ENCODE measurements around the gene DNM1L.

DNM1L gene

DNA sequence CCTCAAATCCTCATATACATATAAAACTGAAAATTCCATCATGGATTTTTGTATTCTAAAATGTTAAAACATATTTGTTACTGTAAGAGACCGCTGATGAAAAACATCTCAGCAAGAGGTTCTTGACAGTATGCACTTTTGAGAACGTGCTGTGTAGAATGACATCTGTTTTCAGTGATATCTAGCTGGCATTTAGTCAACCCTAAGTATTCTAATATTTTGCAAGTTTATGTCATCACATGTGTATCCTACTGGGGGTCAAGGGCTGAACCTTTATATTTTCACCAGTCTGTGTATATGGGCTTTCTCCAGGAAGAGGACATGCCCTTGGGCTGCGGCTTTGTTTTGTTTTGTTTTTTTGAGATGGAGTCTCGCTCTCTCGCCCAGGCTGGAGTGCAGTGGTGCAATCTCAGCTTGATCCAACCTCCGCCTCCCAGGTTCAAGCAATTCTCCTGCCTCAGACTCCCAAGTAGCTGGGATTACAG is 98.6 kb downstream of the DNM1L start:
- WGBS (ENCODE audit: insufficient coverage), result 94% methylated on average over 5 of the region's 6 CpGs
- DNase-seq, result no peak
- CTCF ChIA-PET, result interaction anchor here (1.7 kb wide), 1 partner anchor 20 kb away, joined by 3 read pairs; no protein-coding TSS in a partner anchor

DNA sequence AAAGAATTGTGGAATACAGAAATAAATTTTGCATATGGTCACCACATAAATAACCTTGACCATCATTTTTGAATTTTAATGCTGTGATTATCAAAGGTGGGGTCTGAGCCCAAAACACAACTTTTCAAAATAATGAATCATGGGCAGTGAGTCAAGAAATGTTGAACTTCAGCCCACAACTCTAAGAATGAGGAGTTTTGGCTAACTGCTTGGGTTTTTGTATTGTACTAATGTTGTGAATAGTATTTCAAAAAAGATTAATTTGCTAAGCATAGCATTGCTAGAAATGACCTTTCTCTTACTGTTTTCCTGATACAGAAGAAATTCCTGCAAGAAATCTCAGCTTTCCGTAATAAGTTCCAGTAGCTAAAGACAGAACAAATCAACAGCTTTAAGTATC is 101.0 kb downstream of the DNM1L start:
- Histone ChIP-seq H3K4me3 (ENCODE audit: control insufficient read depth in 1 of 7, extremely low read depth in 1 of 7, insufficient read depth in 4 of 7, low read depth in 2 of 7, low read length in 6 of 7) (no peak overlapping the region), H3K27me3 (replicated peaks in 2 of 5; ENCODE audit: control insufficient read depth in 4 of 5, insufficient read depth in 5 of 5, low read length in 4 of 5) (peaks cover 0 to 3% (median 2%) of the 10 kb centered on the region in 5 experiments), H3K4me1 (ENCODE audit: control extremely low read depth in 1 of 4, control insufficient read depth in 4 of 4, insufficient read depth in 4 of 4, low read length in 3 of 4) (no peaks in the 10 kb centered on the region), H3K36me3 (ENCODE audit: control insufficient read depth in 4 of 4, insufficient read depth in 4 of 4, low read length in 3 of 4) (no peaks in the 10 kb centered on the region), H3K9me3 (ENCODE audit: control extremely low read depth in 1 of 5, control insufficient read depth in 4 of 5, insufficient read depth in 2 of 5, low read depth in 1 of 5, low read length in 4 of 5) (no peaks in the 10 kb centered on the region), H3K27ac (ENCODE audit: insufficient read depth in 1 of 2, low read depth in 1 of 2, low read length in 2 of 2, poor library complexity in 1 of 2, severe bottlenecking in 2 of 2) (no peak overlapping the region)
- DNase-seq, result no peak
- ChIA-PET CTCF (no interaction called here), POLR2A (no interaction called here)
- WGBS (ENCODE audit: insufficient coverage), result 100% methylated on average over 1 of the region's 1 CpG

More for the DNA sequence above, 98.6 kb downstream of the DNM1L start:
- H3K4me1 ChIP-seq (ENCODE audit: control extremely low read depth in 1 of 4, control insufficient read depth in 4 of 4, insufficient read depth in 4 of 4, low read length in 3 of 4), result no peaks in the 10 kb centered on the region
- no peaks in the 10 kb centered on the region for H3K36me3 ChIP-seq (ENCODE audit: control insufficient read depth in 4 of 4, insufficient read depth in 4 of 4, low read length in 3 of 4)
- H3K27ac ChIP-seq (ENCODE audit: insufficient read depth in 1 of 2, low read depth in 1 of 2, low read length in 2 of 2, poor library complexity in 1 of 2, severe bottlenecking in 2 of 2), result no peak overlapping the region
- POLR2A ChIA-PET, result no interaction called here
- H3K9me3 ChIP-seq (ENCODE audit: control extremely low read depth in 1 of 5, control insufficient read depth in 4 of 5, insufficient read depth in 2 of 5, low read depth in 1 of 5, low read length in 4 of 5), result no peaks in the 10 kb centered on the region
- H3K27me3 ChIP-seq (replicated peaks in 2 of 5; ENCODE audit: control insufficient read depth in 4 of 5, insufficient read depth in 5 of 5, low read length in 4 of 5), result peaks cover 0 to 5% (median 2%) of the 10 kb centered on the region in 5 experiments
- no peak overlapping the region for H3K4me3 ChIP-seq (ENCODE audit: control insufficient read depth in 1 of 7, extremely low read depth in 1 of 7, insufficient read depth in 4 of 7, low read depth in 2 of 7, low read length in 6 of 7)

GRCh38 chr12:32783029-32783428 is 103.9 kb downstream of the DNM1L start:
- ChIA-PET POLR2A (no interaction called here), CTCF (no interaction called here)
- 100% methylated on average over 1 of the region's 3 CpGs for WGBS (ENCODE audit: insufficient coverage)
- Histone ChIP-seq H3K36me3 (ENCODE audit: control insufficient read depth in 4 of 4, insufficient read depth in 4 of 4, low read length in 3 of 4) (no peaks in the 10 kb centered on the region), H3K27me3 (replicated peaks in 2 of 5; ENCODE audit: control insufficient read depth in 4 of 5, insufficient read depth in 5 of 5, low read length in 4 of 5) (peaks cover 0 to 3% (median 0%) of the 10 kb centered on the region in 5 experiments), H3K27ac (ENCODE audit: insufficient read depth in 1 of 2, low read depth in 1 of 2, low read length in 2 of 2, poor library complexity in 1 of 2, severe bottlenecking in 2 of 2) (no peak overlapping the region), H3K9me3 (ENCODE audit: control extremely low read depth in 1 of 5, control insufficient read depth in 4 of 5, insufficient read depth in 2 of 5, low read depth in 1 of 5, low read length in 4 of 5) (no peaks in the 10 kb centered on the region), H3K4me3 (ENCODE audit: control insufficient read depth in 1 of 7, extremely low read depth in 1 of 7, insufficient read depth in 4 of 7, low read depth in 2 of 7, low read length in 6 of 7) (no peak overlapping the region), H3K4me1 (ENCODE audit: control extremely low read depth in 1 of 4, control insufficient read depth in 4 of 4, insufficient read depth in 4 of 4, low read length in 3 of 4) (no peaks in the 10 kb centered on the region)
- no peak for DNase-seq

DNA sequence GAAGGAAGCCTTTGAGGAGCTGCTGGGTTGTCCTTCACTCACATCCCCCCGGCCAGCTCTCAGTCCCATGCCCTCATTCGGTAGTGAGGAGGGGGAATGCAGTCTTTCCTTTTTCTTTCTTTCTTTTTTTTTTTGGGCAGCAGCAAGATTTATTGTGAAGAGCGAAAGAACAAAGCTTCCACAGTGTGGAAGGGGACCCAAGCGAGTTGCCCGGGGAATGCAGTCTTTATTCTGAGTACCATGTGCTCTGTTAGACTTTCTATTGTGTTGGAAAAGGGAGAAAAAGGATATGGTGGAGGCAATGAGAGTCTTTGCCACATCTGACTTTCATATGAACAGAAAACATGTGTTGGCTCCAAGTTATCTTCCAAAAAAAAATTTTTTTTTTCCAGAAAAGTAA is 106.5 kb downstream of the DNM1L start:
- ChIA-PET POLR2A (no interaction called here), CTCF (no interaction called here)
- no peak for DNase-seq
- Histone ChIP-seq H3K4me3 (ENCODE audit: control insufficient read depth in 1 of 7, extremely low read depth in 1 of 7, insufficient read depth in 4 of 7, low read depth in 2 of 7, low read length in 6 of 7) (no peak overlapping the region), H3K9me3 (ENCODE audit: control extremely low read depth in 1 of 5, control insufficient read depth in 4 of 5, insufficient read depth in 2 of 5, low read depth in 1 of 5, low read length in 4 of 5) (no peaks in the 10 kb centered on the region), H3K27ac (ENCODE audit: insufficient read depth in 1 of 2, low read depth in 1 of 2, low read length in 2 of 2, poor library complexity in 1 of 2, severe bottlenecking in 2 of 2) (no peak overlapping the region), H3K36me3 (ENCODE audit: control insufficient read depth in 4 of 4, insufficient read depth in 4 of 4, low read length in 3 of 4) (no peaks in the 10 kb centered on the region), H3K27me3 (replicated peaks in 2 of 5; ENCODE audit: control insufficient read depth in 4 of 5, insufficient read depth in 5 of 5, low read length in 4 of 5) (no peaks in the 10 kb centered on the region), H3K4me1 (ENCODE audit: control extremely low read depth in 1 of 4, control insufficient read depth in 4 of 4, insufficient read depth in 4 of 4, low read length in 3 of 4) (no peaks in the 10 kb centered on the region)
- 89% methylated on average over 4 of the region's 5 CpGs for WGBS (ENCODE audit: insufficient coverage)

DNA sequence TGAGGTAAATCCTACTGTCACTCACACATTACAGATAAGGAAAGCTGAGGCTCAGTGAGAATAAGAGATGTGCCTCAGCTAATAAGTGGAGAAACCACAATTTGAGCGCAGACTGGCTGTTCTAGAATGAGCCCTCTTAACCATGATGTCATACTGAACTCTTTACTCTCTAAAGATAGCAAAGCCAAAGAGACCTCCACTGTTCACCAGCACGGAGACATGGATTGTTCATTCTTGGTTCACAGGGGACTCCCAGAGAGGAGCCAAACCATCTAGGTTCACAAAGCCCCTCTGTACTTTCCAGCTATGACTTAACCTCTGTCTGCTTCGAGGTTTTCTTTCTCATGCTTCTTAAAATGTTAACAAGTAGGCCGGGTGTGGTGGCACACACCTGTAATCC is 109.3 kb downstream of the DNM1L start:
- H3K4me3 ChIP-seq (ENCODE audit: control insufficient read depth in 1 of 7, extremely low read depth in 1 of 7, insufficient read depth in 4 of 7, low read depth in 2 of 7, low read length in 6 of 7), result no peak overlapping the region
- H3K36me3 ChIP-seq (ENCODE audit: control insufficient read depth in 4 of 4, insufficient read depth in 4 of 4, low read length in 3 of 4), result peaks cover 0 to 4% (median 1%) of the 10 kb centered on the region in 4 experiments
- WGBS (ENCODE audit: insufficient coverage), result 97% methylated on average over 3 of the region's 4 CpGs
- POLR2A ChIA-PET, result no interaction called here
- no peaks in the 10 kb centered on the region for H3K27me3 ChIP-seq (replicated peaks in 2 of 5; ENCODE audit: control insufficient read depth in 4 of 5, insufficient read depth in 5 of 5, low read length in 4 of 5)
- no peak for DNase-seq
- no peaks in the 10 kb centered on the region for H3K4me1 ChIP-seq (ENCODE audit: control extremely low read depth in 1 of 4, control insufficient read depth in 4 of 4, insufficient read depth in 4 of 4, low read length in 3 of 4)
- H3K9me3 ChIP-seq (ENCODE audit: control extremely low read depth in 1 of 5, control insufficient read depth in 4 of 5, insufficient read depth in 2 of 5, low read depth in 1 of 5, low read length in 4 of 5), result no peaks in the 10 kb centered on the region
- H3K27ac ChIP-seq (ENCODE audit: insufficient read depth in 1 of 2, low read depth in 1 of 2, low read length in 2 of 2, poor library complexity in 1 of 2, severe bottlenecking in 2 of 2), result no peak overlapping the region
- CTCF ChIA-PET, result interaction anchor here (1.2 kb wide), 1 partner anchor 32 kb away, joined by 4 read pairs; the partner anchor contains the start of gene YARS2

GRCh38 chr12:32789446-32789845 is 110.3 kb downstream of the DNM1L start:
- no peaks in the 10 kb centered on the region for H3K4me1 ChIP-seq (ENCODE audit: control extremely low read depth in 1 of 4, control insufficient read depth in 4 of 4, insufficient read depth in 4 of 4, low read length in 3 of 4)
- no peaks in the 10 kb centered on the region for H3K27me3 ChIP-seq (replicated peaks in 2 of 5; ENCODE audit: control insufficient read depth in 4 of 5, insufficient read depth in 5 of 5, low read length in 4 of 5)
- no peak overlapping the region for H3K27ac ChIP-seq (ENCODE audit: insufficient read depth in 1 of 2, low read depth in 1 of 2, low read length in 2 of 2, poor library complexity in 1 of 2, severe bottlenecking in 2 of 2)
- CTCF ChIA-PET, result interaction anchor here (1.2 kb wide), 1 partner anchor 34 kb away, joined by 4 read pairs; the partner anchor contains the start of gene YARS2
- no peak overlapping the region for H3K4me3 ChIP-seq (ENCODE audit: control insufficient read depth in 1 of 7, extremely low read depth in 1 of 7, insufficient read depth in 4 of 7, low read depth in 2 of 7, low read length in 6 of 7)
- DNase-seq, result no peak
- peaks cover 0 to 4% (median 1%) of the 10 kb centered on the region in 4 experiments for H3K36me3 ChIP-seq (ENCODE audit: control insufficient read depth in 4 of 4, insufficient read depth in 4 of 4, low read length in 3 of 4)
- POLR2A ChIA-PET, result no interaction called here
- H3K9me3 ChIP-seq (ENCODE audit: control extremely low read depth in 1 of 5, control insufficient read depth in 4 of 5, insufficient read depth in 2 of 5, low read depth in 1 of 5, low read length in 4 of 5), result no peaks in the 10 kb centered on the region

DNA sequence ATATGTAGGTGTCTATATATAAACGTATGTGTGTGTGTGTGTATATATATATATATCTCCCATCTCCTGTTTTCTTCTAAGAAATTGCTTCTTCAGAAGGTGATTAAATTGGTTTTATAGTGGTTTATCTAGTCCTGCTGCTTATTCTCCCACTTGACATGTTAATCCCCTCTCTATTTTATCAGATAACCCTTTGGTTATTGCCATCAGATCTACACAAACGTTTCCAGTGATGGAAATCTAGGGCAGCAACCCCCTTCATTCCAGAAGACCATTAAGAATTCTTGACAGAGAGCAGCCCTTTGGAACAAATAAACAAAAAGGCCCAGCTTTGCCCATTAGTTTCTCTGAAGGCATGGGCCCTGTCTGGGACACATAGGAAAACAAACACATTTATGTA is 110.8 kb downstream of the DNM1L start:
- no peak for DNase-seq
- no peaks in the 10 kb centered on the region for H3K27me3 ChIP-seq (replicated peaks in 2 of 5; ENCODE audit: control insufficient read depth in 4 of 5, insufficient read depth in 5 of 5, low read length in 4 of 5)
- no peak overlapping the region for H3K4me3 ChIP-seq (ENCODE audit: control insufficient read depth in 1 of 7, extremely low read depth in 1 of 7, insufficient read depth in 4 of 7, low read depth in 2 of 7, low read length in 6 of 7)
- ChIA-PET CTCF (no interaction called here), POLR2A (no interaction called here)
- WGBS (ENCODE audit: insufficient coverage), result 38% methylated on average over 1 of the region's 2 CpGs
- peaks cover 0 to 4% (median 1%) of the 10 kb centered on the region in 4 experiments for H3K36me3 ChIP-seq (ENCODE audit: control insufficient read depth in 4 of 4, insufficient read depth in 4 of 4, low read length in 3 of 4)
- H3K9me3 ChIP-seq (ENCODE audit: control extremely low read depth in 1 of 5, control insufficient read depth in 4 of 5, insufficient read depth in 2 of 5, low read depth in 1 of 5, low read length in 4 of 5), result no peaks in the 10 kb centered on the region
- no peaks in the 10 kb centered on the region for H3K4me1 ChIP-seq (ENCODE audit: control extremely low read depth in 1 of 4, control insufficient read depth in 4 of 4, insufficient read depth in 4 of 4, low read length in 3 of 4)
- H3K27ac ChIP-seq (ENCODE audit: insufficient read depth in 1 of 2, low read depth in 1 of 2, low read length in 2 of 2, poor library complexity in 1 of 2, severe bottlenecking in 2 of 2), result no peak overlapping the region
